Measurements from ENCODE around the gene FAM131C.
A peak's percentile ranks its signal among the peaks of the same experiment; 100 is the strongest.

Gene FAM131C

GRCh38 chr1:16011936-16012589 is 61.4 kb downstream of the FAM131C start:
- Histone ChIP-seq H3K27ac (replicated peaks) (no peak overlapping the region; the same call in 1 of the 2 replicates), H3K27me3 (ENCODE audit: insufficient read depth, poor library complexity, severe bottlenecking) (no peaks in the 10 kb centered on the region), H3K4me3 (replicated peaks; ENCODE audit: insufficient read depth, low read length) (peak overlapping the region; percentile 34)
- TF ChIP-seq POLR2AphosphoS5 (IDR thresholded peaks at IDR 0.05; ENCODE audit: low read depth) (no peak), REST (IDR thresholded peaks at IDR 0.05; ENCODE audit: insufficient replicate concordance, low read depth) (no peak), SPI1 (IDR thresholded peaks at IDR 0.05; ENCODE audit: borderline replicate concordance, low read depth) (no peak), GABPA (IDR thresholded peaks at IDR 0.05; ENCODE audit: low read depth) (no peak), CTCF (IDR thresholded peaks at IDR 0.05; ENCODE audit: insufficient read depth, low read length) (no peak)
- DNase-seq (ENCODE audit: low read depth in 1 of 2, low spot score in 1 of 2), result no peak

GRCh38 chr1:16010837-16011236 is 62.6 kb downstream of the FAM131C start:
- no peak for TF ChIP-seq POLR2AphosphoS5 (IDR thresholded peaks at IDR 0.05; ENCODE audit: low read depth)
- no peak for TF ChIP-seq CTCF (IDR thresholded peaks at IDR 0.05; ENCODE audit: insufficient read depth, low read length)
- no peak for TF ChIP-seq REST (IDR thresholded peaks at IDR 0.05; ENCODE audit: insufficient replicate concordance, low read depth)
- TF ChIP-seq SPI1 (IDR thresholded peaks at IDR 0.05; ENCODE audit: borderline replicate concordance, low read depth), result no peak
- no peak for TF ChIP-seq GABPA (IDR thresholded peaks at IDR 0.05; ENCODE audit: low read depth)
- Histone ChIP-seq H3K27ac (replicated peaks) (no peak overlapping the region), H3K27me3 (ENCODE audit: insufficient read depth, poor library complexity, severe bottlenecking) (no peaks in the 10 kb centered on the region), H3K4me3 (replicated peaks; ENCODE audit: insufficient read depth, low read length) (no peak overlapping the region)
- no peak for DNase-seq (ENCODE audit: low read depth in 1 of 2, low spot score in 1 of 2)

GRCh38 chr1:16009678-16010077 is 63.8 kb downstream of the FAM131C start:
- H3K27me3 ChIP-seq (ENCODE audit: insufficient read depth, poor library complexity, severe bottlenecking), result no peaks in the 10 kb centered on the region
- no peak overlapping the region for H3K4me3 ChIP-seq (replicated peaks; ENCODE audit: insufficient read depth, low read length)
- no peak overlapping the region for H3K27ac ChIP-seq (replicated peaks)
- TF ChIP-seq CTCF (IDR thresholded peaks at IDR 0.05; ENCODE audit: insufficient read depth, low read length), result no peak
- no peak for TF ChIP-seq SPI1 (IDR thresholded peaks at IDR 0.05; ENCODE audit: borderline replicate concordance, low read depth)
- no peak for DNase-seq (ENCODE audit: low read depth in 1 of 2, low spot score in 1 of 2)

GRCh38 chr1:16009030-16009460 is 64.4 kb downstream of the FAM131C start:
- H3K27me3 ChIP-seq (ENCODE audit: insufficient read depth, poor library complexity, severe bottlenecking), result no peaks in the 10 kb centered on the region
- no peak for TF ChIP-seq POLR2AphosphoS5 (IDR thresholded peaks at IDR 0.05; ENCODE audit: low read depth)
- TF ChIP-seq GABPA (IDR thresholded peaks at IDR 0.05; ENCODE audit: low read depth), result no peak
- TF ChIP-seq REST (IDR thresholded peaks at IDR 0.05; ENCODE audit: insufficient replicate concordance, low read depth), result no peak
- TF ChIP-seq CTCF (IDR thresholded peaks at IDR 0.05; ENCODE audit: insufficient read depth, low read length), result peak; percentile 94
- TF ChIP-seq SPI1 (IDR thresholded peaks at IDR 0.05; ENCODE audit: borderline replicate concordance, low read depth), result no peak
- DNase-seq (ENCODE audit: low read depth in 1 of 2, low spot score in 1 of 2), result peak; percentile 58 to 64
- no peak overlapping the region for H3K27ac ChIP-seq (replicated peaks)
- H3K4me3 ChIP-seq (replicated peaks; ENCODE audit: insufficient read depth, low read length), result no peak overlapping the region
